ENCODE data around the gene ARHGDIG. TPM values are rescaled to one million over a fixed set of nuclear protein-coding genes. Genes with fewer than 3 reads are reported as not detected.

Gene ARHGDIG
- total RNA-seq, 1 experiment from 2014 or later = 5.9 TPM

DNA sequence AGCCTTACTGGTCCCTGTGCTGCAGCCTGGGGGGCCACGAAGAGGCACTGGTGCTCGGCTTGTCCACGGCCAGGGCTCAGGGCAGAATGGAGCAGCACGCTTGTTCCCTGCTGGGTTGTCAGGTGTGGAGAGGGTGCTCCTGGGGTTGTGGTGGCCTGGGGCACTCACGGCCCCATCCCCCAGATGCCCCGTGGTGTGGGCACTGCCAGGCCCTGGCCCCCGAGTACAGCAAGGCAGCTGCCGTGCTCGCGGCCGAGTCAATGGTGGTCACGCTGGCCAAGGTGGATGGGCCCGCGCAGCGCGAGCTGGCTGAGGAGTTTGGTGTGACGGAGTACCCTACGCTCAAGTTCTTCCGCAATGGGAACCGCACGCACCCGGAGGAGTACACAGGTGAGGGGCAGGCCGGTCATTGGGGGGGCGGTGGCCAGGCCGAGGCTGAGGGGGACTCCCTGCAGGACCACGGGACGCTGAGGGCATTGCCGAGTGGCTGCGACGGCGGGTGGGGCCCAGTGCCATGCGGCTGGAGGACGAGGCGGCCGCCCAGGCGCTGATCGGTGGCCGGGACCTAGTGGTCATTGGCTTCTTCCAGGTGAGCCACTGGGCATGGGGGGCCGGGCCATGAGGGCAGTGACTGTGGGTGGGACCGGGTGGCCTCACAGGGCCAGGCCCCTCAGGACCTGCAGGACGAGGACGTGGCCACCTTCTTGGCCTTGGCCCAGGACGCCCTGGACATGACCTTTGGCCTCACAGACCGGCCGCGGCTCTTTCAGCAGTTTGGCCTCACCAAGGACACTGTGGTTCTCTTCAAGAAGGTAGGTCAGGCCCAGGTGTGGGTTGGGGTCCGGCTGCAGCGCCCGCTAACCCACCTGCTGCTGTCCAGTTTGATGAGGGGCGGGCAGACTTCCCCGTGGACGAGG is 4.1 kb downstream of the ARHGDIG start:
- H3K27me3 ChIP-seq (ENCODE audit: insufficient read depth, low read length) = no peaks in the 10 kb centered on the region; the same call in 1 of the 2 replicates
- TF ChIP-seq, protein P1, sequence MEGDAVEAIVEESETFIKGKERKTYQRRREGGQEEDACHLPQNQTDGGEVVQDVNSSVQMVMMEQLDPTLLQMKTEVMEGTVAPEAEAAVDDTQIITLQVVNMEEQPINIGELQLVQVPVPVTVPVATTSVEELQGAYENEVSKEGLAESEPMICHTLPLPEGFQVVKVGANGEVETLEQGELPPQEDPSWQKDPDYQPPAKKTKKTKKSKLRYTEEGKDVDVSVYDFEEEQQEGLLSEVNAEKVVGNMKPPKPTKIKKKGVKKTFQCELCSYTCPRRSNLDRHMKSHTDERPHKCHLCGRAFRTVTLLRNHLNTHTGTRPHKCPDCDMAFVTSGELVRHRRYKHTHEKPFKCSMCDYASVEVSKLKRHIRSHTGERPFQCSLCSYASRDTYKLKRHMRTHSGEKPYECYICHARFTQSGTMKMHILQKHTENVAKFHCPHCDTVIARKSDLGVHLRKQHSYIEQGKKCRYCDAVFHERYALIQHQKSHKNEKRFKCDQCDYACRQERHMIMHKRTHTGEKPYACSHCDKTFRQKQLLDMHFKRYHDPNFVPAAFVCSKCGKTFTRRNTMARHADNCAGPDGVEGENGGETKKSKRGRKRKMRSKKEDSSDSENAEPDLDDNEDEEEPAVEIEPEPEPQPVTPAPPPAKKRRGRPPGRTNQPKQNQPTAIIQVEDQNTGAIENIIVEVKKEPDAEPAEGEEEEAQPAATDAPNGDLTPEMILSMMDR (conservative IDR thresholded peaks at IDR 0.05) = no peak
- H3K79me1 ChIP-seq (ENCODE audit: insufficient read depth, low read depth, low read length, poor library complexity, severe bottlenecking) = no peaks in the 10 kb centered on the region
- H4K8ac ChIP-seq (replicated peaks; ENCODE audit: insufficient read length, low read depth, low read length) = no peak overlapping the region
- no peak overlapping the region for H2BK20ac ChIP-seq (ENCODE audit: low read depth, low read length, poor library complexity, severe bottlenecking)
- no peak overlapping the region for H3K4ac ChIP-seq (ENCODE audit: low read depth, low read length)
- no peaks in the 10 kb centered on the region for H3K79me2 ChIP-seq (ENCODE audit: insufficient read depth, low read length)
- H3K23ac ChIP-seq (ENCODE audit: insufficient read length, low read depth, low read length) = no peak overlapping the region
- H3K27ac ChIP-seq (ENCODE audit: insufficient read length, low read depth, low read length) = no peak overlapping the region
- WGBS (ENCODE audit: extremely low coverage, insufficient read length, low lambda C conversion rate) = no CpG with 5 or more reads among the region's 52 CpGs
- H4K5ac ChIP-seq (ENCODE audit: insufficient read length, low read depth, low read length) = no peak overlapping the region
- no peaks in the 10 kb centered on the region for H3K9me3 ChIP-seq (ENCODE audit: control insufficient read depth, low read depth, low read length)
- no peaks in the 10 kb centered on the region for H3K4me1 Mint-ChIP-seq
- peaks cover 3% of the 10 kb centered on the region for H3K23me2 ChIP-seq (ENCODE audit: insufficient read length, low read depth, low read length, poor library complexity, severe bottlenecking)
- no peak overlapping the region for H2BK120ac ChIP-seq (ENCODE audit: low read depth, low read length, poor library complexity, severe bottlenecking)
- H2BK5ac ChIP-seq (ENCODE audit: insufficient read length, low read length) = no peak overlapping the region
- no peak overlapping the region for H2AK5ac ChIP-seq (ENCODE audit: insufficient read length, low read length)
- no peak overlapping the region for H4K91ac ChIP-seq (ENCODE audit: insufficient read length, low read depth, low read length)
- H3K14ac ChIP-seq (ENCODE audit: insufficient read depth, low read length) = no peak overlapping the region; the same call in 1 of the 2 replicates
- H3K27ac Mint-ChIP-seq = no peak overlapping the region
- peaks cover 16 to 28% (median 22%) of the 10 kb centered on the region in 3 experiments for H3K36me3 Mint-ChIP-seq (ENCODE audit: insufficient read depth in 1 of 3, low read depth in 3 of 3)
- H3K27me3 Mint-ChIP-seq (ENCODE audit: low read depth) = peaks cover 22% of the 10 kb centered on the region
- no peak for DNase-seq
- no peaks in the 10 kb centered on the region for H3K4me1 ChIP-seq (ENCODE audit: insufficient read depth, low read length)
- H3K4me3 Mint-ChIP-seq = no peak overlapping the region
- H3K18ac ChIP-seq (ENCODE audit: insufficient read length, low read depth, low read length) = no peak overlapping the region
- H3K9ac ChIP-seq (ENCODE audit: extremely low read depth, insufficient read length, low read length) = no peak overlapping the region
- peaks cover 8 to 12% of the 10 kb centered on the region in 2 experiments for H3K9me3 Mint-ChIP-seq
- H2BK15ac ChIP-seq (ENCODE audit: low read depth, low read length) = no peak overlapping the region
- no peak overlapping the region for H3K4me2 ChIP-seq (ENCODE audit: insufficient read depth, insufficient read length, low read length)
- H3K56ac ChIP-seq (ENCODE audit: insufficient read length, low read depth, low read length) = no peak overlapping the region
- H4K20me1 ChIP-seq (ENCODE audit: control insufficient read depth, insufficient read depth, insufficient read length) = no peaks in the 10 kb centered on the region
- no peak overlapping the region for H2BK12ac ChIP-seq (ENCODE audit: insufficient read length, low read depth, low read length)
- no peak overlapping the region for H2AFZ ChIP-seq (ENCODE audit: low read length)
- H3T11ph ChIP-seq (ENCODE audit: low read length) = no peak overlapping the region

Measured in H9 (cell line).